Suprapubic skin (tissue), 4 donors: ENCODE data around the gene SUPT4H1. TPM values are rescaled to one million over a fixed set of nuclear protein-coding genes. Genes with fewer than 3 reads are reported as not detected.

Source experiments
- DNase-seq, 2 donors: peaks; one replicate each; pipeline ENCODE4 v3.0.0-alpha.2; 2019; ENCODE audit warnings: low spot score in 2 of 2
- H3K27ac ChIP-seq: fragments of 200-600 bp; sonication (generic); one replicate; pipeline ENCODE4 v1.5.1; 2019
- H3K27me3 ChIP-seq: fragments of 200-600 bp; sonication (generic); one replicate; pipeline ENCODE4 v1.5.1; 2019
- H3K36me3 ChIP-seq: fragments of 200-600 bp; sonication (generic); one replicate; pipeline ENCODE4 v1.5.1; 2019
- H3K4me1 ChIP-seq: fragments of 200-600 bp; sonication (generic); one replicate; pipeline ENCODE4 v1.5.1; 2019
- H3K4me3 ChIP-seq: fragments of 200-600 bp; sonication (generic); one replicate; pipeline ENCODE4 v1.5.1; 2019; ENCODE audit warnings: mild to moderate bottlenecking
- H3K9me3 ChIP-seq: fragments of 200-600 bp; sonication (generic); one replicate; pipeline ENCODE4 v1.5.1; 2019
- CTCF ChIP-seq, 2 donors: fragments of 200-600 bp in 1 of 2; fragments of 450-650 bp in 1 of 2; sonication (generic) in 1 of 2; IDR thresholded peaks; one replicate each; pipeline ENCODE4 v1.5.1; 2016 to 2019; ENCODE audit warnings: antibody characterized with exemption in 2 of 2, mild to moderate bottlenecking in 1 of 2, moderate library complexity in 1 of 2
- EP300 ChIP-seq: sonication (generic); formaldehyde crosslinking; IDR thresholded peaks from one replicate; pipeline ENCODE4 v1.6.1; 2017; ENCODE audit warnings: antibody characterized with exemption
- POLR2A ChIP-seq, 2 donors: fragments of 450-650 bp; IDR thresholded peaks; one replicate each; pipeline ENCODE4 v1.6.1; 2017; ENCODE audit warnings: antibody characterized with exemption in 2 of 2, mild to moderate bottlenecking in 2 of 2, moderate library complexity in 2 of 2
- POLR2AphosphoS5 ChIP-seq, 3 donors: sonication (generic); formaldehyde crosslinking; IDR thresholded peaks; one replicate each; pipeline ENCODE4 v1.6.1; 2017; ENCODE audit warnings: antibody characterized with exemption in 3 of 3
- WGBS: methylation state at CpG from one replicate; pipeline ENCODE4 v1.1.5; 2018; 5-methylcytosine and 5-hydroxymethylcytosine counted together
- total RNA-seq, 4 donors: library from RNA; depleted of rRNA; stranded (reverse); fragments of >200 nt; gene quantifications; one replicate each; pipeline ENCODE4 v1.1.0, GENCODE V29; 2016

The SUPT4H1 gene
- total RNA-seq, 4 donors from 2014 or later: 33.8 to 48.3 (median 40.3) TPM

- no peak for DNase-seq
- Histone ChIP-seq H3K9me3 (no peaks in the 10 kb centered on the region), H3K4me1 (peaks cover 20% of the 10 kb centered on the region)
These were observed 44.2 kb upstream of the SUPT4H1 start for GRCh38 chr17:58396173-58396572.

GRCh38 chr17:58394534-58395223, 42.7 kb upstream of the SUPT4H1 start:
- TF ChIP-seq CTCF (IDR thresholded peaks at IDR 0.05): no peak
- TF ChIP-seq POLR2A (IDR thresholded peaks at IDR 0.05): no peak
- TF ChIP-seq EP300: no peak
- TF ChIP-seq POLR2AphosphoS5 (IDR thresholded peaks at IDR 0.05): no peak
- H3K27ac ChIP-seq: no peak overlapping the region
- no peak overlapping the region for H3K4me3 ChIP-seq
- WGBS: 89% methylated on average over 3 of the region's 3 CpGs
- no peak for DNase-seq
- H3K36me3 ChIP-seq: no peaks in the 10 kb centered on the region
- H3K27me3 ChIP-seq: no peaks in the 10 kb centered on the region
- no peaks in the 10 kb centered on the region for H3K9me3 ChIP-seq
- peaks cover 12% of the 10 kb centered on the region for H3K4me1 ChIP-seq

More at GRCh38 chr17:58396173-58396572, 44.2 kb upstream of the SUPT4H1 start:
- H3K27me3 ChIP-seq: no peaks in the 10 kb centered on the region
- WGBS: 85% methylated on average over 4 of the region's 4 CpGs
- TF ChIP-seq CTCF (IDR thresholded peaks at IDR 0.05) (no peak), POLR2AphosphoS5 (IDR thresholded peaks at IDR 0.05) (no peak), POLR2A (IDR thresholded peaks at IDR 0.05) (no peak), EP300 (no peak)
- H3K27ac ChIP-seq: no peak overlapping the region
- no peaks in the 10 kb centered on the region for H3K36me3 ChIP-seq
- H3K4me3 ChIP-seq: no peak overlapping the region

- no peaks in the 10 kb centered on the region for H3K9me3 ChIP-seq
- H3K4me1 ChIP-seq: peaks cover 26% of the 10 kb centered on the region
- no peak overlapping the region for H3K27ac ChIP-seq
- H3K36me3 ChIP-seq: no peaks in the 10 kb centered on the region
- 29% methylated on average over 10 of the region's 10 CpGs for WGBS
- H3K4me3 ChIP-seq: no peak overlapping the region
- H3K27me3 ChIP-seq: no peaks in the 10 kb centered on the region
- TF ChIP-seq POLR2A (IDR thresholded peaks at IDR 0.05): no peak
- no peak for TF ChIP-seq CTCF (IDR thresholded peaks at IDR 0.05)
- no peak for TF ChIP-seq POLR2AphosphoS5 (IDR thresholded peaks at IDR 0.05)
- TF ChIP-seq EP300: no peak
- no peak for DNase-seq
These were observed 39.4 kb upstream of the SUPT4H1 start for GRCh38 chr17:58391302-58391984.

GRCh38 chr17:58390884-58391283, 38.9 kb upstream of the SUPT4H1 start:
- Histone ChIP-seq H3K9me3 (no peaks in the 10 kb centered on the region), H3K36me3 (no peaks in the 10 kb centered on the region), H3K27ac (no peak overlapping the region), H3K4me1 (peaks cover 26% of the 10 kb centered on the region), H3K27me3 (no peaks in the 10 kb centered on the region), H3K4me3 (no peak overlapping the region)
- TF ChIP-seq EP300 (no peak), POLR2A (IDR thresholded peaks at IDR 0.05) (no peak), POLR2AphosphoS5 (IDR thresholded peaks at IDR 0.05) (no peak), CTCF (IDR thresholded peaks at IDR 0.05) (no peak)
- DNase-seq: no peak
- 79% methylated on average over 2 of the region's 2 CpGs for WGBS
